ENCODE data around the gene JPH2. TPM values are rescaled to one million over a fixed set of nuclear protein-coding genes. Genes with fewer than 3 reads are reported as not detected.
"Not testable (repeated sequence)": the region's sequence is repeated elsewhere in the genome, so short reads cannot be mapped to it uniquely, and the experiment has no call there.

JPH2 gene
- 0.07 TPM in 1 of 2 replicates, not detected in the other for total RNA-seq
- long read RNA-seq = 0 reads

GRCh38 chr20:44187054-44187771, at the start of gene JPH2:
Gene JPH2 (minus strand): TSS chr20:44187188. CDS start chr20:44186705, 483 bp downstream.
- no peaks in the 10 kb centered on the region for H3K36me3 Mint-ChIP-seq (ENCODE audit: low read depth)
- peak within 1 kb of the TSS; percentile 71 for H3K4me3 Mint-ChIP-seq
- peak; percentile 8 for DNase-seq (ENCODE audit: low read depth, low spot score)
- H3K27me3 Mint-ChIP-seq (ENCODE audit: low read depth) = peaks cover 13% of the 10 kb centered on the region
- H3K27ac Mint-ChIP-seq (ENCODE audit: unreplicated experiment) = peak within 1 kb of the TSS; percentile 11
- H3K9me3 Mint-ChIP-seq = no peaks in the 10 kb centered on the region
- TF ChIP-seq CTCF (conservative IDR thresholded peaks at IDR 0.05) = no peak
- H3K4me1 Mint-ChIP-seq = peaks cover 17% of the 10 kb centered on the region

- H3K36me3 Mint-ChIP-seq (ENCODE audit: low read depth) = no peaks in the 10 kb centered on the region
- H3K4me3 Mint-ChIP-seq = no peak overlapping the region
- DNase-seq (ENCODE audit: low read depth, low spot score) = no peak
- no peak for TF ChIP-seq CTCF (conservative IDR thresholded peaks at IDR 0.05)
- no peak overlapping the region for H3K27ac Mint-ChIP-seq (ENCODE audit: unreplicated experiment)
- H3K27me3 Mint-ChIP-seq (ENCODE audit: low read depth) = no peaks in the 10 kb centered on the region
- no peaks in the 10 kb centered on the region for H3K9me3 Mint-ChIP-seq
- H3K4me1 Mint-ChIP-seq = peaks cover 11% of the 10 kb centered on the region
These were observed 48.7 kb upstream of the JPH2 start for GRCh38 chr20:44235702-44236101.

GRCh38 chr20:44234566-44235317, 47.8 kb upstream of the JPH2 start:
- no peak for DNase-seq (ENCODE audit: low read depth, low spot score)
- Mint-ChIP-seq H3K4me3 (no peak overlapping the region), H3K27me3 (ENCODE audit: low read depth) (no peaks in the 10 kb centered on the region), H3K4me1 (peaks cover 11% of the 10 kb centered on the region), H3K9me3 (no peaks in the 10 kb centered on the region), H3K27ac (ENCODE audit: unreplicated experiment) (no peak overlapping the region), H3K36me3 (ENCODE audit: low read depth) (no peaks in the 10 kb centered on the region)
- no peak for TF ChIP-seq CTCF (conservative IDR thresholded peaks at IDR 0.05)

GRCh38 chr20:44233436-44234016, 46.5 kb upstream of the JPH2 start:
- Mint-ChIP-seq H3K4me3 (no peak overlapping the region), H3K4me1 (peaks cover 11% of the 10 kb centered on the region), H3K9me3 (no peaks in the 10 kb centered on the region), H3K27ac (ENCODE audit: unreplicated experiment) (no peak overlapping the region), H3K27me3 (ENCODE audit: low read depth) (no peaks in the 10 kb centered on the region), H3K36me3 (ENCODE audit: low read depth) (no peaks in the 10 kb centered on the region)
- no peak for TF ChIP-seq CTCF (conservative IDR thresholded peaks at IDR 0.05)
- DNase-seq (ENCODE audit: low read depth, low spot score) = no peak

- not testable (repeated sequence) for H3K4me3 Mint-ChIP-seq; H3K9me3 Mint-ChIP-seq; DNase-seq (ENCODE audit: low read depth, low spot score); H3K36me3 Mint-ChIP-seq (ENCODE audit: low read depth); H3K27ac Mint-ChIP-seq (ENCODE audit: unreplicated experiment); H3K27me3 Mint-ChIP-seq (ENCODE audit: low read depth)
- peaks cover 11% of the 10 kb centered on the region for H3K4me1 Mint-ChIP-seq
These were observed 45.5 kb upstream of the JPH2 start for GRCh38 chr20:44232469-44232856.
